HG02571 (cell line): Measurements from ENCODE around the gene EPB41L4B.
"Not testable (repeated sequence)": the region's sequence is repeated elsewhere in the genome, so short reads cannot be mapped to it uniquely, and the experiment has no call there.

ENCODE experiments used
- ATAC-seq: cut with Tn5 transposase; IDR thresholded peaks from one replicate; pipeline ENCODE4 v1.9.1; 2021; ENCODE audit warnings: mild to moderate bottlenecking, moderate library complexity; ENCODE audit not compliant: unreplicated experiment

The EPB41L4B gene

GRCh38 chr9:109129470-109130197 lies 191.2 kb downstream of the EPB41L4B start:
- no peak for ATAC-seq

GRCh38 chr9:109126671-109127070 lies 194.2 kb downstream of the EPB41L4B start:
- not testable (repeated sequence) for ATAC-seq

GRCh38 chr9:109124121-109124520 lies 196.7 kb downstream of the EPB41L4B start:
- no peak for ATAC-seq

GRCh38 chr9:109122726-109123621 lies 197.9 kb downstream of the EPB41L4B start:
- ATAC-seq = no peak
